Neuron (in vitro differentiated cells): ENCODE data around the gene AATK.

Source experiments
- H2AFZ ChIP-seq: one replicate; pipeline ENCODE4 v1.6.1; 2013; ENCODE audit warnings: low read depth, mild to moderate bottlenecking, inconsistent platforms, low read length, moderate library complexity
- H3K27me3 ChIP-seq: one replicate; pipeline ENCODE4 v1.6.1; 2013; ENCODE audit warnings: low read length; ENCODE audit not compliant: insufficient read depth
- H3K36me3 ChIP-seq: one replicate; pipeline ENCODE4 v1.6.1; 2013; ENCODE audit warnings: low read length; ENCODE audit not compliant: insufficient read depth
- H3K4me1 ChIP-seq: one replicate; pipeline ENCODE4 v1.6.1; 2013; ENCODE audit warnings: low read length; ENCODE audit not compliant: insufficient read depth
- H3K4me3 ChIP-seq: 2 replicates; pipeline ENCODE4 v1.5.1; 2013; ENCODE audit warnings: mild to moderate bottlenecking, low read length, moderate library complexity
- H3K9me3 ChIP-seq: one replicate; pipeline ENCODE4 v1.6.1; 2013; ENCODE audit warnings: low read length

The AATK gene

GRCh38 chr17:81193051-81193410, 27.0 kb upstream of the AATK start:
- Histone ChIP-seq H3K27me3 (no peaks in the 10 kb centered on the region), H3K4me1 (no peaks in the 10 kb centered on the region), H3K36me3 (peaks cover 84% of the 10 kb centered on the region), H2AFZ (no peak overlapping the region), H3K9me3 (no peaks in the 10 kb centered on the region), H3K4me3 (no peak overlapping the region)

- no peaks in the 10 kb centered on the region for H3K27me3 ChIP-seq
- no peaks in the 10 kb centered on the region for H3K4me1 ChIP-seq
- no peaks in the 10 kb centered on the region for H3K9me3 ChIP-seq
- peaks cover 79% of the 10 kb centered on the region for H3K36me3 ChIP-seq
- no peak overlapping the region for H3K4me3 ChIP-seq
- H2AFZ ChIP-seq: no peak overlapping the region
Measured at GRCh38 chr17:81192386-81193050, 26.5 kb upstream of the AATK start.

DNA sequence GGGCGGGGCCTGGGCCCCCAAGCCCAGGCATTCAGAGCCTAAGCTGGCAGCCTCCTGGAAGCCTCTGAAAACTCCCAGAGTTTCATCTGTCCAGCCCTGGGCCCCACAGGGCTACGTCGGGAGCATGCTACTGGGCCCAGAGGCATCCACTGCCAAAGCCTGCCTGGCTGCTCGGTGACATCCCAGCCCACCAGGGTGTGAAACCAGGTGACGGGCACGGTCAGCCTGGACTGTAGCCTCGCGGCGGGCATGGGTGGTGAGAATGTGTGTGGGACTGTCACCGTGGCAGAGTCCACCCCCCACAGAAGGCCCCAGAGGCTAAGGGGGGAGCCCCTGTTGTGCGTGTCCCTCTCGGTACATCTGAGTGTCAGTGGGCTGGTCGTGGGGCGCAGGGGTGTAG, 25.6 kb upstream of the AATK start:
- Histone ChIP-seq H3K4me3 (no peak overlapping the region), H3K36me3 (peaks cover 70% of the 10 kb centered on the region), H3K4me1 (no peaks in the 10 kb centered on the region), H3K9me3 (no peaks in the 10 kb centered on the region), H3K27me3 (no peaks in the 10 kb centered on the region), H2AFZ (no peak overlapping the region)

DNA sequence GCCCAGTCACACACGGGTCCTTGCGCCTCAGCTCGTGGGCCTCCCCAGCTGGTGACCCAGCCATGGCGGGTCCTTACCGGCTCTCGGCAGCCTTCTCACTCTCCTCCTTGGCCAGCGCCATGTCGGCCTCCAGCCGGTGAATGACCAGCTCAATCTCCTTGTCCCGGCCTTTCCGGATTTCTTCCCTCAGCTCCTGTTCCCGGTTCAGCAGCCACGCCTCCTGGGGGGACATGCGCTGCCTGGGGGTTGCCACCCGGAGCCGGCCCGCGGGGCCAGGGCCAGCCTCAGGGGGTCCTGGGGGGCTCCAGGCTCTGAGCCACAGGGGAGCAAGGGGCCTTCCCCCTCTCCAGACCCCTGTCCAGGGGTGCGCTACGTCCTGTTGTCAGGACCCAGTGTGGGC, 25.1 kb upstream of the AATK start:
- no peaks in the 10 kb centered on the region for H3K4me1 ChIP-seq

GRCh38 chr17:81190591-81190990, 24.6 kb upstream of the AATK start:
- H3K4me3 ChIP-seq: no peak overlapping the region
- peaks cover 60% of the 10 kb centered on the region for H3K36me3 ChIP-seq

More for the DNA sequence above, 25.1 kb upstream of the AATK start:
- H3K36me3 ChIP-seq: peaks cover 65% of the 10 kb centered on the region
- H3K27me3 ChIP-seq: no peaks in the 10 kb centered on the region
- no peak overlapping the region for H3K4me3 ChIP-seq
- H3K9me3 ChIP-seq: no peaks in the 10 kb centered on the region
- H2AFZ ChIP-seq: no peak overlapping the region

DNA sequence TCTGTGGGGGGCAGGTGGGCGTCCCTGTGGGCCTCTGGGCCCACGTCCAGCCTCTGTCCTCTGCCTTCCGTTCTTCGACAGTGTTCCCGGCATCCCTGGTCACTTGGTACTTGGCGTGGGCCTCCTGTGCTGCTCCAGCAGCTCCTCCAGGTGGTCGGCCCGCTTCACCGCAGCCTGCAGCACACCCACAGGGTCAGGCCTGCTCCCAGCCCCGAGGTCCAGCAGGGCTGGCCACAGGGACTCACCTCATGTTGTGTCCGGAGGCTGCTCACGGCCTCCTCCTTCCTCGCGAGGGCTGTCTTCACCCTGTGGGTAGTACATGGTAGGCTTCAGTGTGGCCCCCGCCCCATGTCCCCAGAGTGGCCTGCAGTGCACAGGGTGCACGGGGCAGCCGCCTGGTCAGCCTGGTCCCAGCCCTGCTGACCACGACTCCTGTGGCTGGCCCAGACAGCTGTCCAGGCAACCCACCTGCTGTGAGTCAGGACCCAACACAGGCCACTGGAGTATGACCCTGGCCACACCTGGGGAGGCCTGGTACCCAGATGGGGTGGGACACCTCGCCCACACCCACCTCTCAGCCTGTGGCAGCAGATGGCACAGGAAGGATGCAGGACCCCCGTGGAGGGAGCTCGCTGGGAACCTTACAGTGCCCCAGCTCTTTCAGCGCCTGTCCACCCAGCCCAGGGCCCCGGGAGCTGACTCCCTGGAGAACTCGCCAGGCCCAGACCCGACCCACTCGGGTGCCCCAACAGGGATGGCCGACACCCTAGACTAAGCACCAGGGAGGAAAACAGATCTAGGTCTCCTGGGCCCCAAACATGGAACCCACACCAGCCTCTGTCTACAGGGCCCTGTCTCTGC, 23.9 kb upstream of the AATK start:
- Histone ChIP-seq H3K27me3 (no peaks in the 10 kb centered on the region), H3K4me1 (no peaks in the 10 kb centered on the region), H3K4me3 (no peak overlapping the region), H3K9me3 (no peaks in the 10 kb centered on the region), H3K36me3 (peaks cover 53% of the 10 kb centered on the region), H2AFZ (no peak overlapping the region)

More at GRCh38 chr17:81190591-81190990, 24.6 kb upstream of the AATK start:
- no peaks in the 10 kb centered on the region for H3K9me3 ChIP-seq
- H3K4me1 ChIP-seq: no peaks in the 10 kb centered on the region
- H2AFZ ChIP-seq: no peak overlapping the region
- H3K27me3 ChIP-seq: no peaks in the 10 kb centered on the region

DNA sequence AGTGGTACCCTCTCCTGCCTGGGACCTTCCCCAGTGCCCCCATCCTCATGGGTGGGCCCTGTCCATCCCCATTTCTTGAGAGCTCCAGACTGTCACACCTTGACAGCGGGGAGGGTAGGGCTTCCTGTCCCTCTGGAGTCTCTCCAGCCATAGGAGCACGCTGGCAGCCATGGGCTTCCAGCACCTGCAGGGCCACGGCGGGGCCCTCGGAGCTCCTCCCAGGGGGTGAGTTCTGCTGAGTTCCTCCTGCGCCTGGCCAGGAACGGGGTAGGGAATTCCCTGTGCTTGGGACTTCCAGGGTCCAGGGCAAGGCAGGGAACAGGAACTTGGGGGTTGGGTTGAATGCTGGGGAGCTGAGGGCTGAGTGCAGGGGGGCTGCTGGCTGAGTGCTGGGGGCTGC, 23.0 kb upstream of the AATK start:
- no peak overlapping the region for H3K4me3 ChIP-seq
- H3K9me3 ChIP-seq: no peaks in the 10 kb centered on the region
- H2AFZ ChIP-seq: no peak overlapping the region
- no peaks in the 10 kb centered on the region for H3K27me3 ChIP-seq
- H3K4me1 ChIP-seq: peaks cover 5% of the 10 kb centered on the region
- peaks cover 45% of the 10 kb centered on the region for H3K36me3 ChIP-seq

DNA sequence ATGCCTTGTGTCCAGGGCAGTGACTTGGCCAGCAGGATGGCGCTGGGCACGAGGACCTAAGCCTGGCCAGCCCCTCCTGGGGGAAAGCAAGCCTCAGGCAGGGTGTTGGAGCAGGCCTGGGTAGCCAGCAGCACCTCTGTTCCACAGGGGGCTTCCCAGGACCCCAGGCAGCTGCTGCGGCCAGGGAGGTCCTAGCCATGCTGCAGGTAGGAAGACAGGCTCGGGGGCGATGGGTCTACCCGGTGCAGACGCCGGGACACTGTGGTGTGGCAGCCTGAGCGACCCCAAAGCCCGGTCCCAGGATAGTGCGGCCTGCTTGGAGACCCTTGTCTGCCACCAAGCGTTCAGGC, 22.4 kb upstream of the AATK start:
- Histone ChIP-seq H3K36me3 (peaks cover 40% of the 10 kb centered on the region), H3K27me3 (no peaks in the 10 kb centered on the region), H3K4me1 (peaks cover 5% of the 10 kb centered on the region), H3K9me3 (no peaks in the 10 kb centered on the region), H3K4me3 (no peak overlapping the region), H2AFZ (no peak overlapping the region)

DNA sequence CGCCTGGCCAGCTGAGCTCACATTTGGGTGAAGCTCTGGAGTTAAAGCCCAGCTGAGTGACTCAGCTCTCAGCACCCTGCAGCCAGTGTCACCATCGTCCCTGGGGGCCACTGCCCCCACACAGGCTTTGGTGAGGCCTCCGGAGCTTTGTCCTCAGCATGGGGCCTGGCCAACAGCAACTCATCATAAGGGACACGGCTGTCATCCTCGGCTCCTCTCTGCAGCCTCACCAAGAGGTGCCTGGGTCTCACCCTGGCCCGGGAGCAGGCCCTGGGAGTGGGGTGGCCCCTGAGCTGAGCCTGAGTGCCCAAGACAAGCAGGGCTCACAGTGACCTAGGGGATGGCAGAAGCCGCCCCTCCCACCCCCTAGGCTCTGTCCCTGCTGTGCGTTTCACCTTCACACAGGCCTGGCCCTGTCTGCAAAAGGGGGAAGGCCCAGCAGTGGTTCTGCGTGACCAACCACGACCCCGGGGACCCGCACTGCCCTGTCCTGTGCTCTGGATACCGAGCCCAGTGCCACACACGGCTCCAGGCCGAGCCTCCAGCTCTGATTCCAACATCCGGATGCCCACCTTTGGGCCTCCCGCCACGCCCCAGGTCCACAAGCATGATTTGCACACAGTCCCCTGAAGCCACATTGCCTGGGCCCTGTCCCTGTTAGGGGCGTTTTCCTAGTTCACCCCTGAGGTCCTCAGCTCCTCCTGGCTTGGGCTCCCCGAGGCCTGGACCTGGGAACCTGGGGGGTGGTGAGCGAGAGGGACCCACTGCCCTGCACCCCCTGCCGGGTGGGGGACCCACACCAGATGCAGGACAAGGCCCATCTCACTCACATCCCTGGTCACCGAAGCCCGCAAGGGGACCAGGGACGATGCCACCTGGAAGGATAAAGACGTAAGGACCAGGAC, 21.8 kb upstream of the AATK start:
- no peak overlapping the region for H3K4me3 ChIP-seq
- H3K27me3 ChIP-seq: no peaks in the 10 kb centered on the region
- H2AFZ ChIP-seq: no peak overlapping the region
- peaks cover 5% of the 10 kb centered on the region for H3K4me1 ChIP-seq
- peaks cover 37% of the 10 kb centered on the region for H3K36me3 ChIP-seq
- H3K9me3 ChIP-seq: no peaks in the 10 kb centered on the region

DNA sequence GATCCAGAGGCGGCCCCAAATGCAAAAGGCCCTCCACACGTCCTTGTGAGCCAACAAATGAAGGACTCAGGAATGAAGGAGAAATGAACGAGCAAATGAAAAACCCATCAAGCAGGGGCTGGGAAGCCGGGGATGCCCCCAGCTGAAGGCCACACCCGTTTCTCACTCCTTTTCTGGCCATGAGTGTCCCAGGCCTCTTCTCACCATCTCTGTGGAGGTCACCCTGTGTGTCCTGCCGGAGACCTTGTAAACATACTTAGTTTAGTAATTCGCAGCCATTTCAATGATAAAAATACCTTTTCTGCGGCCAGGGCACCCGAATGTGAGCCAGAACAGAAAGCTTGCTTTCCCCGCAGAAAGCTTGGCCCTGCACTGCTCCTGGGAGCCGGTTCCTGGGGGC, 21.1 kb upstream of the AATK start:
- no peaks in the 10 kb centered on the region for H3K27me3 ChIP-seq
- no peak overlapping the region for H3K4me3 ChIP-seq
- H2AFZ ChIP-seq: no peak overlapping the region
- peaks cover 37% of the 10 kb centered on the region for H3K36me3 ChIP-seq
- peaks cover 5% of the 10 kb centered on the region for H3K4me1 ChIP-seq
- H3K9me3 ChIP-seq: no peaks in the 10 kb centered on the region

- Histone ChIP-seq H3K9me3 (no peaks in the 10 kb centered on the region), H3K4me3 (no peak overlapping the region), H2AFZ (no peak overlapping the region), H3K4me1 (peaks cover 5% of the 10 kb centered on the region), H3K27me3 (no peaks in the 10 kb centered on the region), H3K36me3 (peaks cover 29% of the 10 kb centered on the region)
Measured at GRCh38 chr17:81186203-81186602, 20.2 kb upstream of the AATK start.

GRCh38 chr17:81184555-81184954, 18.5 kb upstream of the AATK start:
- Histone ChIP-seq H2AFZ (no peak overlapping the region), H3K27me3 (no peaks in the 10 kb centered on the region), H3K36me3 (peaks cover 14% of the 10 kb centered on the region), H3K9me3 (no peaks in the 10 kb centered on the region), H3K4me1 (peaks cover 6% of the 10 kb centered on the region), H3K4me3 (no peak overlapping the region)

DNA sequence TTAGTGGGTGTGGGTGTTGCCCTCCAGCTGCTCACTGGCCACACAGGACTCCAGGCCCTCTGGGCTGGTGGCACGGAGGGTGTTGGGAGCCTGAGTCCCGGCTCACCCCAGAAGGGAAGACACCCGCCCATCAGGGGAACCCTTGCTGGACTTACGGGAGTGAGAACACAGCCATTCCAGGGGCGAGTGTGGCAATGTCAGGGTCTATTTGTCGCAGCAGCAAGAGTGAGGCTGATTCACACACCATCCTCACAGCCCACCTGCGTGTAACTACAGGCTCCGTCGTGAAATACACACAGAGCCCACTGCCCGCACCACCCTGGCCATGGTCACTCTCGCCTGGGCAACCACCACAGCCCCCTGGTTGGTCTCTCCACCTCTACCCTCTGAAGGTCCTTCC, 17.8 kb upstream of the AATK start:
- Histone ChIP-seq H3K9me3 (no peaks in the 10 kb centered on the region), H3K4me3 (no peak overlapping the region), H2AFZ (no peak overlapping the region), H3K36me3 (peaks cover 6% of the 10 kb centered on the region), H3K27me3 (no peaks in the 10 kb centered on the region), H3K4me1 (peaks cover 7% of the 10 kb centered on the region)
